HepG2 (cell line): ENCODE data around the gene NDST1.

Experiments used
- CREB1 ChIP-seq, 2 experiments: fragments of 450-650 bp in 1 of 2; IDR thresholded peaks; 2 replicates each; pipeline ENCODE4 v1.6.1; 2016 to 2017; ENCODE audit warnings: control low read depth in 1 of 2, mild to moderate bottlenecking in 1 of 2, missing compliant biosample characterization in 1 of 2, missing genetic modification characterization in 1 of 2
- CTCF ChIP-seq: sonication (generic); formaldehyde crosslinking; IDR thresholded peaks from 2 replicates; pipeline ENCODE4 v1.5.0; 2020; ENCODE audit warnings: mild to moderate bottlenecking, missing genetic modification reagents, moderate library complexity
- EED ChIP-seq: sonication (generic); formaldehyde crosslinking; IDR thresholded peaks from 2 replicates; pipeline ENCODE4 v1.5.0; 2020; ENCODE audit warnings: mild to moderate bottlenecking, missing genetic modification reagents
- ESRRA ChIP-seq: sonication (generic); formaldehyde crosslinking; IDR thresholded peaks from 2 replicates; pipeline ENCODE4 v1.5.1; 2020; ENCODE audit warnings: mild to moderate bottlenecking, low read depth, missing genetic modification reagents
- HNRNPL ChIP-seq: fragments of 200-400 bp; formaldehyde crosslinking; IDR thresholded peaks from 2 replicates; pipeline ENCODE4 v1.6.1; 2017; ENCODE audit warnings: mild to moderate bottlenecking, low read depth, low read length
- IRF2 ChIP-seq: IDR thresholded peaks from 2 replicates; pipeline ENCODE4 v1.6.1; 2018; ENCODE audit warnings: missing genetic modification reagents, missing compliant biosample characterization
- POGZ ChIP-seq: sonication (generic); formaldehyde crosslinking; IDR thresholded peaks from 2 replicates; pipeline ENCODE4 v1.4.0; 2020; ENCODE audit warnings: mild to moderate bottlenecking, missing genetic modification reagents
- POLR2A ChIP-seq, 2 experiments: IDR thresholded peaks; 2 replicates each; pipeline ENCODE4 v1.6.1; 2011; ENCODE audit warnings: low read depth in 2 of 2, low read length in 2 of 2, mild to moderate bottlenecking in 1 of 2, moderate library complexity in 1 of 2; ENCODE audit not compliant: insufficient read depth in 1 of 2

DNA sequence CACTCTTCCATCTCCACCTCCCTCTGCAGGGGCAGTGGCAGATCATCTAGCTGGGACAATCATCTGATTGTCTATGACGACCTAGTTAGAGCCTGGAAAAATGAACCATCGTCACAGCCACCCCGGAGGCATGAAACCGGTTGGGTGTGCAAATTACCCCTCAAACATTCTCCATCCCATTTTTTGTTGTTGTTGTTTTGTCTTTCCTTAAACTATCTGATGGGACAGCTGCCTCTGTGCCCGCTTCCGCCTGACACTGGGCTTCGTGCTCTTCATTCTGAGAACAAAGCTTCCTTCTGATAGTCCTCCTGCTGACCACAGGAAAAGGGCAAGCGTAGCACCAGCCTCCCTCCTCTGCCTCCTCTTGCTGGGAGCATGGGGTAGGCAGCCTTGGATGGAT lies 7.0 kb upstream of the NDST1 start:
- no peak for TF ChIP-seq HNRNPL
- TF ChIP-seq IRF2 (CRISPR knock-in tag) = no peak
- no peak for TF ChIP-seq CTCF (CRISPR knock-in tag)
- TF ChIP-seq CREB1 (IDR thresholded peaks at IDR 0.05) = no peak
- TF ChIP-seq CREB1 (CRISPR knock-in tag; IDR thresholded peaks at IDR 0.05) = no peak
- no peak for TF ChIP-seq POLR2A (IDR thresholded peaks at IDR 0.05; ENCODE audit: insufficient read depth in 1 of 2, low read depth in 2 of 2, low read length in 2 of 2)
- no peak for TF ChIP-seq POGZ
- TF ChIP-seq ESRRA = no peak
- TF ChIP-seq EED = no peak
